ENCODE measurements around the gene IL5.

The IL5 gene

GRCh38 chr5:132498152-132498551, 45.2 kb downstream of the IL5 start:
- no peak for DNase-seq

- DNase-seq, result no peak
Measured at GRCh38 chr5:132497488-132497997, 45.8 kb downstream of the IL5 start.

DNA sequence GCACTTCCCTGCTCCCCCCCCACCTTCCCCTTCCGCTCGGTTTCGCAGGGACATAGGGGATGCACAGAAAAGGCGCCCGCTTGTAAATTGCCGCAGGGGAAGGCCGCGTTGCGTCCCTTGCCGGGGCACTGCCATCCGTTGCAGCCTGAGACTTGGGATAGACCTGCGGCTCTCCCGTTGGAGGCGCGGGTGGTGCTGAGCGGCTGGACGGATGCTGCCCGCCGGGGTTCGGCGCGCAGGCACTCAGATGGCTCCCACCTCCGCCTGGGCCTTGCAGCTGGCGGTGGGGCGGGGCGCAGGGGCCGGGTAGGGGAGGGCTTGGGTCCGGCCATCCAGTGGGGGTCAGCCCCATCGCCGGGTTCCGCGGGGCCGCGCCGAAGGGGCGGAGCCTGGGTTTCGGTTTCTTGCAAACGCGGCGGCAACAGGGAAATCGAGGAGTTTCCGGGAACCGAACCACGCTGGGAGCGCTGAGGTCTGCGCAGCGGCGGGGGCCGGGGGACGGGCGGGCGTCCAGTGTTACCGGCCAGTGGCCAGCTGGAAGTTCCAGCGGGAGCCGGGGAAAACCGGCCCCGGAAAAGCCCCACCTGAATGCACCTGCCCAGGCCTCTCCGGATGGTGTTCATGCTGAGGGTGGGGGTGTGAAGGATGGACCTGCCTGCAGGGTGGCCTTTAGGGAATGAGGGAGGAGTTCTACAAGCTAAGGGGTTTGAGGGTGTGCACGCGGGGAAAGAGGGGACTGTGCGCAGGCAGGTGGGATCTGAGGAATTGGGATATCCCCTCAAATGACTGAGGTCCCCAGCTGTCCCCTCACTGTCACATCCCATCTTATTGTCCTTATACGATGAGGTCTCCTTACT, 46.5 kb downstream of the IL5 start:
- peak; percentile 79 for DNase-seq

DNA sequence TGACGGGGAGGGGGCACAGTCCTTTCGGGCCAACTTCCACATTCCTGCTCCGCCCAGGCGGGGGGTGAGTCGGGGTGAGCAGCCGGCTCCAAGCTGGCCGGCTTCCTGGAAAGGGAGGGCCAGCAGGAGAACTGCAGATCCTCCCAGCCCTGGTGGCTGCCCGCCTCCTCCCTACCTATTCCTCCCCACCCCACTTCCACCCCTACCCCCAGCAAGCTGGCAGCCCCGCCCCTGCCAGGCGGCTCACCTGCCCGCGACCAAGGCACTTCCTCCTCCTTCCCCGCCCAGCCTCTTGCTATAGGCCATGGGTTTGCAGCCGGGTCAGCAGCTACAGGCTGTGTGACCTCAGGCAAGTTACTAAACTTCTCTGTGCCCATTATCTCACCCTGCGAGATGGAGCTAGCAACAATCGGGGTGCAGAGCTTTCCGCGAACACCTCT, 47.1 kb downstream of the IL5 start:
- DNase-seq, result peak; percentile 95

- DNase-seq, result peak; percentile 62
Measured at GRCh38 chr5:132495667-132496190, 47.6 kb downstream of the IL5 start.

GRCh38 chr5:132493821-132494220, 49.5 kb downstream of the IL5 start:
- DNase-seq, result no peak

DNA sequence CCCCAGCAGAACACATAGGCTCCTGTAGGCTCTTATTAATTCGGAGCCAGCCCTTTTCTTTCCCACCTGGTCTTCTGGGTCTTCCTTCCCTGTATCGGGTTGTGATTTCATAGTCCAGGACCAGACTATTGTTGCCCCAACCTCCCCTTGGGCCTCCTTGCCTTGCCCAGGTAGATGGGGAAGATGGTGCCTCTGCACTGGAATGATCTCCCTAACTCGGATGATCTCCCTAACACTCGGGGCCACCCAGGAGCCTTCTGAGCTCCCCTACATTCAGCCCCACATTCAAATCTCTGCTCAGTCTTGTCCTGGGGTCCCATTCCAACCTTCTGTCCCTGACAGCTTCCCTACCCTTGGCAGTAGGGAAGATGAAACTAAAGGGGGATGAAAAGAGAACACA, 50.1 kb downstream of the IL5 start:
- no peak for DNase-seq

DNA sequence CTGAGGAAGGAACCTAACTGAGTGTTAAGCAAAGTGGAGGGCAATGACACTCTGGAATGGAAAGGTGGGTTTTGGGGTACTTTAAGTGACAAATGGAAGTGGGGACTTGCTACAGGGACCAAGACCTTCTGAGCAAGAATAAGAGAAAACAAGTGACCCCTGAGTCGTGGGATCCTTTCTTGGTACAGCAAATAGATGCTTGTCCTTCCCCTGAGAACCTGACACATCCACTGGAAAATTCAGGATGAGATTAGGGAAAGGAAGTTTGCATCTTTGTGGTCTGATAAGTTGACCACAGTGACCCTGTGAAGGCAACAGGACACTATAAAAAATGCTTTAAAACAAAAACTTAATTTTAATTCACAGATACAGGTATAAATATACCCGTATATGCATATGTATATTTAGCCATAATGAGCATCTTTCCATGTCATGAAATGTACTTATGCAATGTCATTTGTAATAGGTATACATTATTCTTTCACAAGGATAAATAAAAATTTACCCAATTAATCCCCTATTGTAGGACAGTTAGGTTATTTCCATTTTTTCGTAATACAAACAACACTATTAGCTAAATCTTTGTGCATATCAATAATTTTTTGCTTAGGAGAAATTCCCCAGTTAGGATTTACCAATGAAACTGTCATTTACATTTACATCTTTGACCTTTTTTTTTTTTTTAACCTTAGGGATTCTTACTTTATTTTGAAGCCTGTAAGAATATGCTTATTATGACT, 50.8 kb downstream of the IL5 start:
- DNase-seq, result no peak
